Tibial nerve (tissue), 4 donors: Measurements from ENCODE around the gene IDH3G. TPM values are rescaled to one million over a fixed set of nuclear protein-coding genes. Genes with fewer than 3 reads are reported as not detected.

Source experiments
- DNase-seq, 2 donors: peaks; one replicate each; pipeline ENCODE4 v3.0.0-alpha.2; 2019; ENCODE audit warnings: low spot score in 2 of 2
- H3K27ac ChIP-seq, 4 donors: fragments of 200-600 bp; sonication (generic) in 3 of 4; one replicate each; pipeline ENCODE4 v1.5.1; 2017 to 2019; ENCODE audit warnings: mild to moderate bottlenecking in 1 of 4
- H3K27me3 ChIP-seq, 2 donors: fragments of 200-600 bp; sonication (generic) in 1 of 2; one replicate each; pipeline versions ENCODE4 v1.5.1 to v1.6.0; 2017 to 2019
- H3K36me3 ChIP-seq, 3 donors: fragments of 200-600 bp; sonication (generic); one replicate each; pipeline ENCODE4 v1.5.1; 2018 to 2019
- H3K4me1 ChIP-seq, 4 donors: fragments of 200-600 bp; sonication (generic) in 3 of 4; one replicate each; pipeline ENCODE4 v1.5.1; 2017 to 2019
- H3K4me3 ChIP-seq, 4 donors: fragments of 200-600 bp; sonication (generic) in 3 of 4; one replicate each; pipeline ENCODE4 v1.5.1; 2017 to 2019; ENCODE audit warnings: mild to moderate bottlenecking in 1 of 4, moderate library complexity in 1 of 4
- H3K9me3 ChIP-seq, 4 donors: fragments of 200-600 bp; sonication (generic) in 3 of 4; one replicate each; pipeline ENCODE4 v1.5.1; 2017 to 2019
- CTCF ChIP-seq, 5 experiments: fragments of 200-600 bp in 3 of 5; fragments of 450-650 bp in 2 of 5; sonication (generic) in 3 of 5; IDR thresholded peaks; one replicate each; pipeline ENCODE4 v1.5.1; 2016 to 2019; ENCODE audit warnings: antibody characterized with exemption in 5 of 5, mild to moderate bottlenecking in 3 of 5, moderate library complexity in 2 of 5
- EP300 ChIP-seq, 2 donors: sonication (generic); formaldehyde crosslinking; IDR thresholded peaks; one replicate each; pipeline ENCODE4 v1.6.1; 2017; ENCODE audit warnings: antibody characterized with exemption in 2 of 2, mild to moderate bottlenecking in 1 of 2
- POLR2A ChIP-seq, 2 donors: fragments of 450-650 bp; IDR thresholded peaks; one replicate each; pipeline ENCODE4 v1.6.1; 2017; ENCODE audit warnings: antibody characterized with exemption in 2 of 2, mild to moderate bottlenecking in 2 of 2, moderate library complexity in 2 of 2
- WGBS, 2 donors: methylation state at CpG; one replicate each; pipeline ENCODE4 v1.1.5; 2018; 5-methylcytosine and 5-hydroxymethylcytosine counted together
- total RNA-seq, 4 donors: library from RNA; depleted of rRNA; stranded (reverse); fragments of >200 nt; gene quantifications; one replicate each; pipeline ENCODE4 v1.1.0, GENCODE V29; 2016

Gene IDH3G
- total RNA-seq, 4 donors from 2014 or later, result 48.9 to 101 (median 83.2) TPM

GRCh38 chrX:153771415-153772315 is 22.5 kb downstream of the IDH3G start:
- Histone ChIP-seq H3K36me3 (peaks cover 0 to 20% (median 0%) of the 10 kb centered on the region in 3 donors), H3K4me1 (peaks cover 0 to 23% (median 3%) of the 10 kb centered on the region in 4 donors), H3K4me3 (no peak overlapping the region), H3K9me3 (no peaks in the 10 kb centered on the region), H3K27me3 (no peaks in the 10 kb centered on the region), H3K27ac (peak overlapping the region in 2 of 4 donors; percentile 43 to 82)
- WGBS, 2 donors, result 71 to 78% methylated on average over 4 to 32 of the region's 37 CpGs
- no peak for DNase-seq
- no peak for TF ChIP-seq EP300 (IDR thresholded peaks at IDR 0.05)
- no peak for TF ChIP-seq CTCF (IDR thresholded peaks at IDR 0.05)
- no peak for TF ChIP-seq POLR2A (IDR thresholded peaks at IDR 0.05)

DNA sequence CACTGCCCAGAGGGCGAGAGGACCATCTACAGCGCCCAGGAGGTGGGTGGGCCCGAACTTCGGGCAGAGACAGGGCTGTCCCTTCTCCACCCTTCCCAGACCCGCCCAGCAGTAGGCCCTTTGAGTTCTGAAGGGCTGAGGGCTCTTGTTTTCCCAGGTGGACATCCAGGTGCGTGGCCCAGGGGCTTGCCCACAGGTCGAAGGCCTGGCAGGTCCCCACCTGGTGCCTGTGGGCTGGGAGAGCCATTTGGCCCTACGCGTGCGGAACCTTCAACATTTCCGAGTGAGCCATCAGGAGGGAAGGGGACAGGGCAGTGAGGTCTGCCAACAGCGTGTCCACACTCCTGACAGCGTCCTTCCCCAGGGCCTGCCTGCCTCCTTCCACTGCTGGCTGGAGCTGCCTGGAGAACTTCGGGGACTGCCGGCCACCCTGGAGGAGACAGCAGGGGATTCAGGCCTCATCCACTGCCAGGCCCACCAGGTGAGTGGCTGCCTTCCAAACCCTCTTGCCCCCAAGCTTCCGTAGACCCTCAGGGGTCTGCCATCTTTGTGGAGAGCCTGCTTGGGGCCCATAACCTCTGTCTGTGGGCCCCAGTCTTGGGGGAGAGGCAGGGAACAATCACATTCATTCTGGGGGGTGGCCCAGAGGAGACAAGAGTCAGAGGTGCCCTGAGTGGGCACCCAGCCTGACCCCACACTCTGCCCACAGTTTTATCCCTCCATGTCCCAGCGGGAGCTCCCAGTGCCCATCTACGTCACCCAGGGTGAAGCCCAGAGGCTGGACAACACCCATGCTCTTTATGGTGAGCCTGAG is 23.4 kb downstream of the IDH3G start:
- no peak for DNase-seq
- Histone ChIP-seq H3K4me3 (no peak overlapping the region), H3K36me3 (peaks cover 0 to 20% (median 0%) of the 10 kb centered on the region in 3 donors), H3K27ac (peak overlapping the region in 2 of 4 donors; percentile 72 to 82), H3K27me3 (no peaks in the 10 kb centered on the region), H3K9me3 (no peaks in the 10 kb centered on the region), H3K4me1 (peaks cover 0 to 23% (median 3%) of the 10 kb centered on the region in 4 donors)
- 17 to 80% methylated on average over 1 of the region's 18 CpGs for WGBS, 2 donors
- TF ChIP-seq CTCF (IDR thresholded peaks at IDR 0.05) (no peak), EP300 (IDR thresholded peaks at IDR 0.05) (peak in 1 of 2 donors; percentile 31), POLR2A (IDR thresholded peaks at IDR 0.05) (no peak)

DNA sequence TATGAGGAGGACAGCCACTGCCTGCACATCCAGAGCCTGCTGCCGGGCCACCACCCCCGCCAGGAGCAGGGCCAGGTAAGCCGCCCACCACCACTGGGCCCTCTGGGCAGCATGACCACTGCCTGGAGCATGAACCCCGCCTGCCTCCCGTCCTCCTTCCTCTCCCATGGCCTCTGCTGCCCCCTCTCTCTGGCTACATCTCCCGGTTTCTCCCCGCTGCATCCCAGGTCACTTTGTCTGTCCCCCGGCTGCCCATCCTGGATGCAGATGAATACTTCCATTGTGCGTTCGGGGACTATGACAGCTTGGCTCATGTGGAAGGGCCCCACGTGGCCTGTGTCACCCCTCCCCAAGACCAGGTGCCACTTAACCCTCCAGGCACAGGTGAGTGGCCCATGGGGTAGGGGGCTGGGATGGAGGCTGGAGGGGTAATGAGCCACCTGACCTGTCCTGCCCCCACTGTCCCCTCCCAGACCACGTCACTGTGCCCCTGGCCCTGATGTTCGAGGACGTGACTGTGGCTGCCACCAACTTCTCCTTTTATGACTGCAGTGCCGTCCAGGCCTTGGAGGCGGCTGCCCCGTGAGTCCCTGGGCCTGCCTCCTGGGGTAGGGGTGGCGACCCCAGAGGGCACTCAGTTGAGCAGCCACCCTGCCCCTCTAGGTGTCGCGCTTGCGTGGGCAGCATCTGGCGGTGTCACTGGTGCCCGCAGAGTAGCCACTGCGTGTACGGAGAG is 24.1 kb downstream of the IDH3G start:
- Histone ChIP-seq H3K9me3 (no peaks in the 10 kb centered on the region), H3K36me3 (peaks cover 0 to 12% (median 0%) of the 10 kb centered on the region in 3 donors), H3K4me1 (peaks cover 0 to 25% (median 3%) of the 10 kb centered on the region in 4 donors), H3K4me3 (no peak overlapping the region), H3K27ac (peak overlapping the region in 2 of 4 donors; percentile 78 to 82), H3K27me3 (no peaks in the 10 kb centered on the region)
- WGBS, 2 donors, result 45 to 74% methylated on average over 7 to 23 of the region's 25 CpGs
- TF ChIP-seq POLR2A (IDR thresholded peaks at IDR 0.05), result no peak
- no peak for TF ChIP-seq CTCF (IDR thresholded peaks at IDR 0.05)
- TF ChIP-seq EP300 (IDR thresholded peaks at IDR 0.05), result no peak
- no peak for DNase-seq

- TF ChIP-seq CTCF (IDR thresholded peaks at IDR 0.05) (no peak), POLR2A (IDR thresholded peaks at IDR 0.05) (no peak), EP300 (IDR thresholded peaks at IDR 0.05) (no peak)
- no peak for DNase-seq
- H3K36me3 ChIP-seq, result peaks cover 0 to 5% (median 0%) of the 10 kb centered on the region in 3 donors
- no peaks in the 10 kb centered on the region for H3K27me3 ChIP-seq
- peak overlapping the region in 2 of 4 donors; percentile 78 to 82 for H3K27ac ChIP-seq
- H3K9me3 ChIP-seq, result no peaks in the 10 kb centered on the region
- no peak overlapping the region for H3K4me3 ChIP-seq
- H3K4me1 ChIP-seq, result peaks cover 0 to 32% (median 3%) of the 10 kb centered on the region in 4 donors
- WGBS, 2 donors, result 69 to 90% methylated on average over 2 to 16 of the region's 23 CpGs
Measured at GRCh38 chrX:153769158-153769864, 24.9 kb downstream of the IDH3G start.
